Immature natural killer cell (primary cell): ENCODE data around the gene ADAMTSL2. TPM values are rescaled to one million over a fixed set of nuclear protein-coding genes. Genes with fewer than 3 reads are reported as not detected.

Experiments used
- DNase-seq, 3 donors: peaks; one replicate each; pipeline ENCODE4 v3.0.0; 2022; ENCODE audit warnings: mixed read lengths in 1 of 3
- H3K27ac Mint-ChIP-seq, 6 donors: one replicate each; pipeline ENCODE4 v1.8.0; 2020; ENCODE audit warnings: mixed read lengths in 6 of 6, mild to moderate bottlenecking in 5 of 6, inconsistent platforms in 4 of 6, moderate library complexity in 3 of 6
- H3K27me3 Mint-ChIP-seq, 3 donors: one replicate each; pipeline ENCODE4 v1.8.0; 2020 to 2021; ENCODE audit warnings: low read depth in 3 of 3, mild to moderate bottlenecking in 3 of 3, mixed read lengths in 3 of 3, moderate library complexity in 3 of 3, inconsistent platforms in 1 of 3
- H3K36me3 Mint-ChIP-seq, 3 donors: one replicate each; pipeline ENCODE4 v1.8.0; 2020; ENCODE audit warnings: mixed read lengths in 3 of 3, inconsistent platforms in 2 of 3, mild to moderate bottlenecking in 2 of 3
- H3K4me1 Mint-ChIP-seq, 2 donors: one replicate each; pipeline ENCODE4 v1.8.0; 2020; ENCODE audit warnings: inconsistent platforms in 2 of 2, mild to moderate bottlenecking in 2 of 2, mixed read lengths in 2 of 2, moderate library complexity in 1 of 2
- H3K4me3 Mint-ChIP-seq, 5 donors: one replicate each; pipeline ENCODE4 v1.8.0; 2020; ENCODE audit warnings: mild to moderate bottlenecking in 5 of 5, mixed read lengths in 5 of 5, inconsistent platforms in 3 of 5, moderate library complexity in 3 of 5
- H3K9me3 Mint-ChIP-seq, 6 donors: one replicate each; pipeline ENCODE4 v1.8.0; 2020; ENCODE audit warnings: mild to moderate bottlenecking in 6 of 6, mixed read lengths in 6 of 6, inconsistent platforms in 4 of 6, moderate library complexity in 3 of 6
- polyA plus RNA-seq, 3 donors: library from polyadenylated mRNA; unstranded; fragments of 300-500 nt; fragmentation: Illumina TruSeq; gene quantifications; one replicate each; pipeline ENCODE4 v1.2.3, GENCODE V29; 2021

Gene ADAMTSL2
- polyA plus RNA-seq, result not detected

- no peaks in the 10 kb centered on the region for H3K4me1 Mint-ChIP-seq
- H3K36me3 Mint-ChIP-seq, result no peaks in the 10 kb centered on the region
- H3K27ac Mint-ChIP-seq, result no peak within 1 kb of the TSS
- H3K9me3 Mint-ChIP-seq, result no peaks in the 10 kb centered on the region
- H3K4me3 Mint-ChIP-seq, result no peak within 1 kb of the TSS
- no peak for DNase-seq
- peaks cover 2 to 11% (median 9%) of the 10 kb centered on the region in 3 donors for H3K27me3 Mint-ChIP-seq
These were observed at the start of gene ADAMTSL2 for GRCh38 chr9:133534346-133535291. Gene ADAMTSL2 (plus strand): TSS chr9:133534704. CDS start chr9:133536713, 2,009 bp downstream.

- peak overlapping the region in 3 of 5 donors; percentile 18 to 52 (median 46) for H3K4me3 Mint-ChIP-seq
- no peaks in the 10 kb centered on the region for H3K36me3 Mint-ChIP-seq
- DNase-seq, result no peak
These were observed 48.8 kb upstream of the ADAMTSL2 start for GRCh38 chr9:133485531-133486260.

GRCh38 chr9:133487331-133487725 is 47.2 kb upstream of the ADAMTSL2 start:
- peaks cover 4 to 11% (median 7%) of the 10 kb centered on the region in 3 donors for H3K27me3 Mint-ChIP-seq
- no peak for DNase-seq
- H3K27ac Mint-ChIP-seq, result no peak overlapping the region
- H3K4me1 Mint-ChIP-seq, result peaks cover 3 to 7% of the 10 kb centered on the region in 2 donors
- no peaks in the 10 kb centered on the region for H3K9me3 Mint-ChIP-seq
- H3K36me3 Mint-ChIP-seq, result no peaks in the 10 kb centered on the region
- no peak overlapping the region for H3K4me3 Mint-ChIP-seq

More at GRCh38 chr9:133485531-133486260, 48.8 kb upstream of the ADAMTSL2 start:
- peaks cover 5 to 11% (median 7%) of the 10 kb centered on the region in 3 donors for H3K27me3 Mint-ChIP-seq
- H3K9me3 Mint-ChIP-seq, result no peaks in the 10 kb centered on the region
- peaks cover 3 to 7% of the 10 kb centered on the region in 2 donors for H3K4me1 Mint-ChIP-seq
- peak overlapping the region in 1 of 6 donors; percentile 58 for H3K27ac Mint-ChIP-seq

- DNase-seq, result no peak
- H3K27me3 Mint-ChIP-seq, result peaks cover 2 to 7% (median 4%) of the 10 kb centered on the region in 3 donors
- H3K9me3 Mint-ChIP-seq, result no peaks in the 10 kb centered on the region
- H3K27ac Mint-ChIP-seq, result no peak overlapping the region
- H3K4me3 Mint-ChIP-seq, result no peak overlapping the region
- H3K4me1 Mint-ChIP-seq, result peaks cover 3 to 7% of the 10 kb centered on the region in 2 donors
- no peaks in the 10 kb centered on the region for H3K36me3 Mint-ChIP-seq
These were observed 45.7 kb upstream of the ADAMTSL2 start for GRCh38 chr9:133488686-133489252.

GRCh38 chr9:133489253-133490190 is 45.0 kb upstream of the ADAMTSL2 start:
- no peak overlapping the region for H3K27ac Mint-ChIP-seq
- H3K4me3 Mint-ChIP-seq, result no peak overlapping the region
- no peaks in the 10 kb centered on the region for H3K36me3 Mint-ChIP-seq
- H3K27me3 Mint-ChIP-seq, result peaks cover 0 to 7% (median 4%) of the 10 kb centered on the region in 3 donors
- H3K4me1 Mint-ChIP-seq, result peaks cover 3 to 7% of the 10 kb centered on the region in 2 donors
- no peak for DNase-seq
- H3K9me3 Mint-ChIP-seq, result no peaks in the 10 kb centered on the region

- Mint-ChIP-seq H3K4me3 (no peak overlapping the region), H3K27ac (no peak overlapping the region), H3K27me3 (peaks cover 0 to 7% (median 4%) of the 10 kb centered on the region in 3 donors), H3K9me3 (no peaks in the 10 kb centered on the region), H3K36me3 (no peaks in the 10 kb centered on the region), H3K4me1 (peaks cover 3 to 7% of the 10 kb centered on the region in 2 donors)
- DNase-seq, result no peak
These were observed 44.3 kb upstream of the ADAMTSL2 start for GRCh38 chr9:133490201-133490681.

- Mint-ChIP-seq H3K36me3 (no peaks in the 10 kb centered on the region), H3K4me3 (no peak overlapping the region), H3K27me3 (peaks cover 0 to 7% (median 4%) of the 10 kb centered on the region in 3 donors), H3K27ac (no peak overlapping the region), H3K4me1 (peaks cover 2 to 5% of the 10 kb centered on the region in 2 donors), H3K9me3 (no peaks in the 10 kb centered on the region)
- DNase-seq, result no peak
These were observed 43.4 kb upstream of the ADAMTSL2 start for GRCh38 chr9:133490865-133491655.

- Mint-ChIP-seq H3K27me3 (peaks cover 0 to 7% (median 4%) of the 10 kb centered on the region in 3 donors), H3K9me3 (no peaks in the 10 kb centered on the region), H3K4me1 (no peaks in the 10 kb centered on the region), H3K36me3 (no peaks in the 10 kb centered on the region), H3K27ac (no peak overlapping the region), H3K4me3 (no peak overlapping the region)
- no peak for DNase-seq
These were observed 42.9 kb upstream of the ADAMTSL2 start for GRCh38 chr9:133491656-133491925.

GRCh38 chr9:133492061-133493021 is 42.2 kb upstream of the ADAMTSL2 start:
- Mint-ChIP-seq H3K27me3 (peaks cover 0 to 9% (median 4%) of the 10 kb centered on the region in 3 donors), H3K9me3 (no peaks in the 10 kb centered on the region), H3K36me3 (no peaks in the 10 kb centered on the region), H3K4me1 (no peaks in the 10 kb centered on the region), H3K4me3 (no peak overlapping the region), H3K27ac (no peak overlapping the region)
- no peak for DNase-seq

GRCh38 chr9:133493428-133493827 is 41.1 kb upstream of the ADAMTSL2 start:
- H3K36me3 Mint-ChIP-seq, result no peaks in the 10 kb centered on the region
- H3K9me3 Mint-ChIP-seq, result no peaks in the 10 kb centered on the region

GRCh38 chr9:133493845-133494540 is 40.5 kb upstream of the ADAMTSL2 start:
- Mint-ChIP-seq H3K4me3 (no peak overlapping the region), H3K9me3 (no peaks in the 10 kb centered on the region), H3K27me3 (peaks cover 0 to 12% (median 0%) of the 10 kb centered on the region in 3 donors), H3K27ac (no peak overlapping the region), H3K36me3 (no peaks in the 10 kb centered on the region), H3K4me1 (no peaks in the 10 kb centered on the region)
- DNase-seq, result no peak

More at GRCh38 chr9:133493428-133493827, 41.1 kb upstream of the ADAMTSL2 start:
- Mint-ChIP-seq H3K4me1 (no peaks in the 10 kb centered on the region), H3K4me3 (no peak overlapping the region), H3K27me3 (peaks cover 0 to 12% (median 0%) of the 10 kb centered on the region in 3 donors), H3K27ac (no peak overlapping the region)
- DNase-seq, result no peak
